ENCODE data around the gene TIMM22. TPM values are rescaled to one million over a fixed set of nuclear protein-coding genes. Genes with fewer than 3 reads are reported as not detected.

The TIMM22 gene
- total and polyA plus RNA-seq, 2 of the 13 experiments (the other 11 are each of a cell fraction or from before 2014, with no cell fraction given), result 6.2 to 15.5 TPM

- 40% methylated on average over 1 of the region's 10 CpGs for WGBS (ENCODE audit: low lambda C conversion rate)
- no TSS peak for BruUV-seq (replicated peaks)
- no peak for DNase-seq (ENCODE audit: low spot score)
- Histone ChIP-seq H3K79me2 (ENCODE audit: insufficient read depth, low read length) (no peaks in the 10 kb centered on the region), H3K27ac (ENCODE audit: extremely low read length, insufficient read depth, low read length) (no peak overlapping the region), H3K4me1 (ENCODE audit: insufficient read depth, low read length) (no peaks in the 10 kb centered on the region), H4K20me1 (ENCODE audit: insufficient read depth, low read length) (no peaks in the 10 kb centered on the region), H3K9ac (ENCODE audit: insufficient read depth, low read depth, low read length) (no peak overlapping the region), H3K27me3 (ENCODE audit: control insufficient read depth in 1 of 2, insufficient read depth in 2 of 2, low read length in 2 of 2) (no peaks in the 10 kb centered on the region), H3K9me3 (ENCODE audit: low read length) (no peaks in the 10 kb centered on the region), H3K4me2 (ENCODE audit: low read depth, low read length) (no peak overlapping the region), H3K36me3 (replicated peaks in 1 of 2; ENCODE audit: control insufficient read depth in 1 of 2, insufficient read depth in 2 of 2, low read length in 2 of 2) (peaks cover 0 to 2% of the 10 kb centered on the region in 2 experiments; a peak in 3 of 5 replicates), H2AFZ (ENCODE audit: low read length) (no peak overlapping the region), H3K4me3 (replicated peaks in 1 of 3; ENCODE audit: insufficient read depth in 1 of 3, low read depth in 2 of 3, low read length in 3 of 3) (no peak overlapping the region)
- no peak for ATAC-seq
- in situ Hi-C loops (cut with HindIII; ENCODE audit: extremely low pct_ligation_motif_present, low pct_unique_long_range_greater_than_20kb) (no loop called here), intact Hi-C loops (cut with micrococcal nuclease; ENCODE audit: unreplicated experiment) (no loop called here)
- TF ChIP-seq ZNF326 (CRISPR knock-in tag; IDR thresholded peaks at IDR 0.05; ENCODE audit: borderline replicate concordance) (no peak), SCMH1 (CRISPR knock-in tag; IDR thresholded peaks at IDR 0.05; ENCODE audit: borderline replicate concordance) (no peak), ZMAT3 (CRISPR knock-in tag; conservative IDR thresholded peaks at IDR 0.05) (no peak), SETDB1 (CRISPR knock-in tag; IDR thresholded peaks at IDR 0.05; ENCODE audit: borderline replicate concordance) (no peak), ZHX2 (IDR thresholded peaks at IDR 0.05; ENCODE audit: low read depth) (no peak), ZHX2 (CRISPR knock-in tag; IDR thresholded peaks at IDR 0.05; ENCODE audit: borderline replicate concordance) (no peak), NR1H2 (CRISPR knock-in tag; IDR thresholded peaks at IDR 0.05; ENCODE audit: borderline replicate concordance, low read depth) (no peak), GABPA (IDR thresholded peaks at IDR 0.05; ENCODE audit: low read depth, low read length) (0 out of 2 replicates have a peak, but pooled peaks have one; percentile 7), GABPA (CRISPR knock-in tag; IDR thresholded peaks at IDR 0.05; ENCODE audit: low read depth) (no peak), ZSCAN29 (CRISPR knock-in tag; conservative IDR thresholded peaks at IDR 0.05) (no peak)
- no peak for FAIRE-seq
- ChIA-PET CTCF (ENCODE audit: low intra/inter-chr PET ratio, low total read pairs) (no interaction called here), POLR2A (no interaction called here)
These were observed 13.1 kb downstream of the TIMM22 start for GRCh38 chr17:1010086-1010450.
